ENCODE data around the gene ANKMY2.
"Not testable (repeated sequence)": the region's sequence is repeated elsewhere in the genome, so short reads cannot be mapped to it uniquely, and the experiment has no call there.

The ANKMY2 gene

DNA sequence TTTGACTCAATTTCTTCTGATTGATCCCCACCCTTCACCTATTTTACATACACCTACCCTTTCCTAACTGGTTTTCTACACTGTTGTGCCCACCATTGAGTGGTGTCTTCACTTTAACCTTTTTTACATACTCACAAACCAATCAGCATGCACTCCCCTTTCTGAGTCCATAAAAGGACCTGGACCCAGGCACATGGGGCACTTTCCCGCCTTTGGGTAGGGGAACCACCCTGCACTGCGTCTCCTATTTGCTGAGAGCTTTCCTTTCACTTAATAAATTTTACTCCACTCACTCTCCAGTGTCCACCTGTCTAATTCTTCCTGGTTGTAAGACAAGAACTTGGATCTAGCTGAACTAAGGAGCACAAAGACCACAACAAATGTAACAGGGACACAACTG, 33.8 kb downstream of the ANKMY2 start:
- DNase-seq (ENCODE audit: insufficient read length) (no peak), FAIRE-seq (no peak)
- TF ChIP-seq POLR2AphosphoS5 (IDR thresholded peaks at IDR 0.05; ENCODE audit: low read depth, low read length) (no peak), TAF1 (IDR thresholded peaks at IDR 0.05; ENCODE audit: borderline replicate concordance, low read depth, low read length) (no peak), POLR2A (IDR thresholded peaks at IDR 0.05; ENCODE audit: low read depth, low read length) (no peak)

GRCh38 chr7:16609842-16610450, 35.6 kb downstream of the ANKMY2 start:
- DNase-seq (ENCODE audit: insufficient read length) = no peak
- no peak for FAIRE-seq
- no peak for TF ChIP-seq POLR2AphosphoS5 (IDR thresholded peaks at IDR 0.05; ENCODE audit: low read depth, low read length)
- TF ChIP-seq TAF1 (IDR thresholded peaks at IDR 0.05; ENCODE audit: borderline replicate concordance, low read depth, low read length) = no peak

DNA sequence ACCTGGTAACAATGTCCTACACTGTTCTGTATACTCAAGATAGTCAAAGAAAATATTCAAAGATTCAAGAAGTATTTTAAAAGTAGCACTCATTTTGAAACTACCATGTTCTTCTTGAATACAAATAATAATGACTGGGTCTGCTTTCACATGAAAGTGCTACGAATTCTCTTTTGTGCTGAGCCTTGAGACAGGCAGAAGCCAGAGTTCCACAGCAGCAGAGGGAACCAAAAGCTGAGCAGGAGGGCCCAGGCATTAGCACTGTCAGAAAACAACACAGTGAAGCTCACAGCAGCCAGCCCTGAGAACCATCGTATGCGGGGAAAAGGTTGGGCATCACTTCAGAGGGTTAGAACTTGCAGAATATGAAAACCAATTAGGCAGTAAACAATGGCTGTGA, 38.9 kb downstream of the ANKMY2 start:
- TF ChIP-seq POLR2AphosphoS5 (IDR thresholded peaks at IDR 0.05; ENCODE audit: low read depth, low read length) (no peak), POLR2A (IDR thresholded peaks at IDR 0.05; ENCODE audit: low read depth, low read length) (no peak), TAF1 (IDR thresholded peaks at IDR 0.05; ENCODE audit: borderline replicate concordance, low read depth, low read length) (no peak)
- FAIRE-seq = no peak

GRCh38 chr7:16604054-16604453, 41.5 kb downstream of the ANKMY2 start:
- DNase-seq (ENCODE audit: insufficient read length) (no peak), FAIRE-seq (no peak)
- TF ChIP-seq TAF1 (IDR thresholded peaks at IDR 0.05; ENCODE audit: borderline replicate concordance, low read depth, low read length) = no peak

More for the DNA sequence above, 38.9 kb downstream of the ANKMY2 start:
- DNase-seq (ENCODE audit: insufficient read length) = no peak

- no peak for DNase-seq (ENCODE audit: insufficient read length)
- FAIRE-seq = no peak
- TF ChIP-seq TAF1 (IDR thresholded peaks at IDR 0.05; ENCODE audit: borderline replicate concordance, low read depth, low read length) (no peak), POLR2AphosphoS5 (IDR thresholded peaks at IDR 0.05; ENCODE audit: low read depth, low read length) (no peak), POLR2A (IDR thresholded peaks at IDR 0.05; ENCODE audit: low read depth, low read length) (no peak)
Observed at GRCh38 chr7:16603633-16604032, 41.9 kb downstream of the ANKMY2 start.

GRCh38 chr7:16599860-16600259, 45.7 kb downstream of the ANKMY2 start:
- DNase-seq (ENCODE audit: insufficient read length) (no peak), FAIRE-seq (no peak)
- TF ChIP-seq POLR2AphosphoS5 (IDR thresholded peaks at IDR 0.05; ENCODE audit: low read depth, low read length) (no peak), TAF1 (IDR thresholded peaks at IDR 0.05; ENCODE audit: borderline replicate concordance, low read depth, low read length) (no peak), POLR2A (IDR thresholded peaks at IDR 0.05; ENCODE audit: low read depth, low read length) (no peak)

GRCh38 chr7:16598015-16598414, 47.5 kb downstream of the ANKMY2 start:
- TF ChIP-seq POLR2AphosphoS5 (IDR thresholded peaks at IDR 0.05; ENCODE audit: low read depth, low read length) = no peak
- no peak for TF ChIP-seq TAF1 (IDR thresholded peaks at IDR 0.05; ENCODE audit: borderline replicate concordance, low read depth, low read length)
- DNase-seq (ENCODE audit: insufficient read length) = no peak
- FAIRE-seq = no peak

DNA sequence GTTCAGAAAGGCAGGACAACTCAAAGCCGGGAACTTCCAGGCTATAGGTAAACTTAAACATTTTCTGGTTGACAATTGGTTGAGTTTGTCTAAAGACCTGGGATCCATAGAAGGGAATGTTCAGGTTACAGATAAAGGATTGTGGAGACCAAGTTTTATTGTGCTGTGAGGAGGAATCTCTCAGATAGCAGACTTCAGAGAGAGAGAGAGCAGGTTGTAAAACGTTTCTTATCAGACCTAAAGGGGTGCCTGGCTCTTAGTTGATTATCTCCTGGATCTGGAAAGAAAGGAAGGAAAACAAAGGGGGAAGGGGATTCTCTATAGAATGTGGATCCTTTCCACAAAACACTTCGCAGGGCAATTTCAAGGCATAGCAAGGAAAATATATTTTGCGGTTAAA, 50.0 kb downstream of the ANKMY2 start:
- not testable (repeated sequence) for FAIRE-seq; DNase-seq (ENCODE audit: insufficient read length)

DNA sequence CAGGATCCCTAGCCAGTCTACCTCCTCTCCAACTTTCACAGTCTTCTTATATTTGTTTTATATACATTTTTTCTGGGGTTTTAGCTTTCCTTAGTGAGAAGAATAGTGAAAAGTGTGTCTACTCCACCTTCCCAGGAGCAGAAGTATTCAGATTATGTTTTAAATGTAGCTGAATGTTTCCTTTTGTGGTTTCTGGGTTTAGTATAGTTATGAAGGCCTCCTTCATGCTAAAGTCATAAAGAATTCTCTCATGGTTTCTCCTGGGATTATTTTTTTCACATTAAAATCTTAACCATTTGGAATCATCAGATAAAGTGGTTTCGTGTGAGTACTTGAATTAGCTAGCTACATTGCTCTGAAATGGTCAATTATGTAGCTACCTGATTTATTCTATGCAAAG, 50.9 kb downstream of the ANKMY2 start:
- TF ChIP-seq POLR2A (IDR thresholded peaks at IDR 0.05; ENCODE audit: low read depth, low read length) = no peak
- no peak for TF ChIP-seq POLR2AphosphoS5 (IDR thresholded peaks at IDR 0.05; ENCODE audit: low read depth, low read length)
- TF ChIP-seq TAF1 (IDR thresholded peaks at IDR 0.05; ENCODE audit: borderline replicate concordance, low read depth, low read length) = no peak
- no peak for DNase-seq (ENCODE audit: insufficient read length)
- no peak for FAIRE-seq

DNA sequence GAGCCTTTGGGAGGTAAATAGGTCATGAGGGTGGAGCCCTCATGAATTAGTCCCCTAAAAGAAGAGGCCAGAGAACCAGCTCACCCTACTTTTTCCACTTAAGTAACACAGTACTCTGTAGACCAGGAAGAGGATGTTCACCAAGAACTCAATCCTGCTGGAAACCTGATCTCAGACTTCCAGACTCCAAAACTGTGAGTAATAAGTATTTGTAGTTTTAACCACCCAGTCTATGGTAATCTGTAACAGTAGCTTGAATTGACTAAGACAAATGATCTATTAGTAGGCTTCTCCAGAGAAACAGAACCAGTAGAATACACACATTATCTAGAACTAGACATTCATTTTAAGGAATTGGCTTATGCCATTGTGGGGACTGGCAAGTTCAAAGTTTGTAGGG, 51.5 kb downstream of the ANKMY2 start:
- DNase-seq (ENCODE audit: insufficient read length) = no peak
- FAIRE-seq = no peak
- TF ChIP-seq TAF1 (IDR thresholded peaks at IDR 0.05; ENCODE audit: borderline replicate concordance, low read depth, low read length) = no peak
- no peak for TF ChIP-seq POLR2A (IDR thresholded peaks at IDR 0.05; ENCODE audit: low read depth, low read length)
- no peak for TF ChIP-seq POLR2AphosphoS5 (IDR thresholded peaks at IDR 0.05; ENCODE audit: low read depth, low read length)

GRCh38 chr7:16592395-16592794, 53.2 kb downstream of the ANKMY2 start:
- DNase-seq (ENCODE audit: insufficient read length) = no peak
- FAIRE-seq = no peak
- TF ChIP-seq TAF1 (IDR thresholded peaks at IDR 0.05; ENCODE audit: borderline replicate concordance, low read depth, low read length) (no peak), POLR2AphosphoS5 (IDR thresholded peaks at IDR 0.05; ENCODE audit: low read depth, low read length) (no peak), POLR2A (IDR thresholded peaks at IDR 0.05; ENCODE audit: low read depth, low read length) (no peak)

DNA sequence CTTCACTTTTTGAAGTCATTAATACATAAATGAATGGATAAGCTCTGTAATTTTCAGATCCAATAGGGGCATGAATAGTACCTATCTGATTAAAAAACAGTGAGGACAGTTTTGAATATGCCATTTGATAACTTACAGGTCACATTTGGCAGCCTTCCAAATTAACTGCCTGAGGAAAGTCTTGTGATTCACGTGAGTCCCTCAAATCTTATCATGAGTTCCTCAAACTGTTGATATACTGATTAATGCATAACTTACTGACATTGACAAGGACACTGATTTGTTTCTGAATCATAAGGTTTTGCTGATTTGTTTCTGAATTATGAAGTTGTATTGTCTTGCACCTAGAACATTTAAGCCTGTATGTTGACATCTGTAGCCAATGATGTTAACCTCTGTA, 55.1 kb downstream of the ANKMY2 start:
- no peak for FAIRE-seq
- TF ChIP-seq TAF1 (IDR thresholded peaks at IDR 0.05; ENCODE audit: borderline replicate concordance, low read depth, low read length) = no peak
- no peak for TF ChIP-seq POLR2AphosphoS5 (IDR thresholded peaks at IDR 0.05; ENCODE audit: low read depth, low read length)
- TF ChIP-seq POLR2A (IDR thresholded peaks at IDR 0.05; ENCODE audit: low read depth, low read length) = no peak
- DNase-seq (ENCODE audit: insufficient read length) = no peak

DNA sequence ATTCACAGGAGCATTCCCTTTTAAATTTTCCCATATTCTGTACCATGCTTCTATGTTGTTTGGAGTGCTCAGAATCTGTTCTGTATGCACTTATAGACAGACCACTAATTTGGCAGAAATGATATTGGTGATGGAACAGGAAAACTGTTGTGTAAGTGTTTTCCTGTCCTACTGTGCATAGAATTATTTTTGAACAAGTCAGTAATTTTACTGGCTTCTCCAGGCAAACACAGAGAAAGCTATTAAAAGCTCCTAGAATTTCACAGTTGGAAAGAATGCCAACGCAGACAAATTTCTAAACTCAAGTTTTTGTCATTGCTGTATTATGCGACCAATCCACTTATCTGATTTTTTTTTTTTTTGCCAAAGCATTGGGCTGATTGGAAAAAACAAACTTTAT, 55.7 kb downstream of the ANKMY2 start:
- no peak for DNase-seq (ENCODE audit: insufficient read length)
- no peak for TF ChIP-seq POLR2A (IDR thresholded peaks at IDR 0.05; ENCODE audit: low read depth, low read length)
- no peak for TF ChIP-seq POLR2AphosphoS5 (IDR thresholded peaks at IDR 0.05; ENCODE audit: low read depth, low read length)
- FAIRE-seq = no peak
